ENCODE results near the gene WDR62.

Gene WDR62

DNA sequence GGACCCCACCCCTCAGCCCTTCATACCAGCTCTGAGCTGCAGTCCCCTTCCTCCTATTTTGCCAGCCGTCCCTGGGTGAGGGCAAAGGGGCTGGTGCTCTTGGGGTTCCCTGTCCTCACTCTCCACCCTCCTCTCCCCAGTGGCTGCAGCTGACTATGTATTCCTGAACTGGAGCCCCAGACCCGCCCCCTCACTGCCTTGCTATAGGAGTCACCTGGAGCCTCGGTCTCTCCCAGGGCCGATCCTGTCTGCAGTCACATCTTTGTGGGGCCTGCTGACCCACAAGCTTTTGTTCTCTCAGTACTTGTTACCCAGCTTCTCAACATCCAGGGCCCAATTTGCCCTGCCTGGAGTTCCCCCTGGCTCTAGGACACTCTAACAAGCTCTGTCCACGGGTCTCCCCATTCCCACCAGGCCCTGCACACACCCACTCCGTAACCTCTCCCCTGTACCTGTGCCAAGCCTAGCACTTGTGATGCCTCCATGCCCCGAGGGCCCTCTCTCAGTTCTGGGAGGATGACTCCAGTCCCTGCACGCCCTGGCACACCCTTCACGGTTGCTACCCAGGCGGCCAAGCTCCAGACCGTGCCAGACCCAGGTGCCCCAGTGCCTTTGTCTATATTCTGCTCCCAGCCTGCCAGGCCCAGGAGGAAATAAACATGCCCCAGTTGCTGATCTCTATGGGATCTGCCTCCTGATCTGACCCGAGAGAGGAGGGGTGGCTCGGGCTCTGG lies 95.1 kb downstream of the WDR62 start:
- TF ChIP-seq Cebpa-rat (IDR thresholded peaks at IDR 0.05), result no peak
- no peak overlapping the region for H3K27ac ChIP-seq
- H4K20me1 ChIP-seq, result peaks cover 13% of the 10 kb centered on the region; the same call in 1 of the 2 replicates
- H3K36me3 ChIP-seq, result peaks cover 88% of the 10 kb centered on the region
- H3K27me3 ChIP-seq, result no peaks in the 10 kb centered on the region
- no peaks in the 10 kb centered on the region for H3K9me3 ChIP-seq
- no peak overlapping the region for H3K9ac ChIP-seq
- H3K4me3 ChIP-seq, result no peak overlapping the region
- H3K4me2 ChIP-seq, result no peak overlapping the region
- no peaks in the 10 kb centered on the region for H3K4me1 ChIP-seq

DNA sequence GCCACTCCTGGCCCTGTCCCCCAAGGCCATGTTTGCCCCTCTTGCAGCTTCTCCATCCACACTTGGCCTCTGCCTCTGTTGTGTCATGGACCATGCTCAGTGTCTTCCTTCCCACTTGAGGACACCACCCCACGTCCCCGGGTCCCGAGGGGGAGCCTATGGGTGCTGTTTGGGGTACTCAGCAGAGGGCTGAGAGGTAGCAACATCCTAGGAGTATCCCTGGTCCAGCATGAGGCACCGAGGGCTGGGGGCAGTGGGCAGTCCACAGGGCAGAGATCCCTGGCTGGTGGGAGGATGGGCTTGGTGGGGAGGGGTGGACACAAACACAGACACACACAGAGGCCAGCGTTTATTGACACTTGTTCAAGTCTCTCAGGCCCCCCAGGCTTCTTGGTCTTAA lies 95.9 kb downstream of the WDR62 start:
- no peaks in the 10 kb centered on the region for H3K4me1 ChIP-seq
- no peak overlapping the region for H3K9ac ChIP-seq
- H4K20me1 ChIP-seq, result peaks cover 13% of the 10 kb centered on the region; the same call in 1 of the 2 replicates
- H3K36me3 ChIP-seq, result peaks cover 80% of the 10 kb centered on the region
- no peaks in the 10 kb centered on the region for H3K27me3 ChIP-seq
- no peaks in the 10 kb centered on the region for H3K9me3 ChIP-seq
- H3K27ac ChIP-seq, result no peak overlapping the region
- H3K4me3 ChIP-seq, result no peak overlapping the region
- no peak for TF ChIP-seq Cebpa-rat (IDR thresholded peaks at IDR 0.05)
- no peak overlapping the region for H3K4me2 ChIP-seq

DNA sequence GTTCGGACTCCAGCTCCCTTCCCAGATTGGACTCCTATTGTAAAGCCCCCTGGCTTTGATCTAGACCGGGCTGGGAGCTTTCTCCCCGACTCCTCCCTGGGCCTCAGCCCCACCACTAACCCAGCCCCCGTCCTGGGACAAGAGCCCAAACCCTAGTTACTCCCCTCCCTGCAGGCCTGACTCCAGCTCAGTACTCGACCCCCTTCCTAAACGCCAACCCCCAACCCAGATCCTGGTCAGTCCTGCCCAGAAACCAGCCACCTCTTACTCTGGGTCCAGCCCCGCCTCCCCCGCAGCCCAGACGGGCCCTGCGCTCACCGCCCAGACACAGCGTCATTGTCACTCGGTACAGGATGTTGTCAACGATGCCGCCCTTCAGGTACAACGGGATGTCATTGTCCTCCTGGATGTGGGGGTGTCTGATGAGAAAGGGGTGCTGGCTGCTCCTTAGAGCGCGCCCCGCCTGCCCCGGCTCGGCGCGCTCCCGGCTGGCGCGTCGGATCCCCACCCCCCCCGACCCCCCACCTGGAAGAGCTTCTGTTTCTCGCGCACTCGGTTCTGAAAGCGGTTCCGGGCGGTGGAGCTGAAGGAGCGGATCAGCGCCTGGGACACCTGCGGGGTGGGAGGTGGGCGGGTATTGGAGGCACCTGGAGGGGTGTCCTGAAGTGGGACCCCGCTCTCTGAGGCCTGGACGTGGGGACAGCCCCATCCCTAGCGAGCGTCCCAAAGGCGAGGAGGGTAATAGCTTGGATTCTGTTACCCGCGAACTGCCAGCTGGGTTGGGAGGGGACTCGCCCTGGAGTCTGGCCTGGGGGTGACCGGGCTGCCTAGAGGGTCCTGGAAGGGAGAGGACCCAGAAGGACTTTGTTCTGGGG lies 96.7 kb downstream of the WDR62 start:
- Histone ChIP-seq H3K27me3 (no peaks in the 10 kb centered on the region), H3K9ac (no peak overlapping the region), H3K36me3 (peaks cover 72% of the 10 kb centered on the region), H3K4me2 (no peak overlapping the region), H3K4me1 (no peaks in the 10 kb centered on the region), H3K9me3 (no peaks in the 10 kb centered on the region), H3K27ac (no peak overlapping the region), H3K4me3 (no peak overlapping the region), H4K20me1 (peaks cover 13% of the 10 kb centered on the region; the same call in 1 of the 2 replicates)
- no peak for TF ChIP-seq Cebpa-rat (IDR thresholded peaks at IDR 0.05)

DNA sequence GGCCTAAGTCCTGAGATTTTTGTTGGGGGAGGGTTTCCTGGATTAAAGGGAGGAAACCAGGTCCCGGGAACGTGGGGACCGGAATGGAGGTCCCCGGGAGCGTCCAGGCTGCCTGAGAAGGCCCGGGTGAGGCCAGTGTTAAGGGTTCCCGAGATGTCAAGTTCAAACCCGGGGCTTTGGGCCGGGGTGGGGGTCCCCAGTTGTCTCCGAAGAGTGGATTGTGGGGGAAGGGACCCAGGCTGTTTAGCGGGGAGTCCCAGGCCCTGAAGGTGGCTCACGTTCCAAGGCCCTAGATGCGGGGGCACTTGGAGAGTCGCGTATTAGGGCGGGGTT lies 97.3 kb downstream of the WDR62 start:
- Histone ChIP-seq H3K4me3 (no peak overlapping the region), H3K4me1 (no peaks in the 10 kb centered on the region), H3K36me3 (peaks cover 66% of the 10 kb centered on the region), H3K9ac (no peak overlapping the region), H3K27me3 (no peaks in the 10 kb centered on the region), H4K20me1 (peaks cover 13% of the 10 kb centered on the region; the same call in 1 of the 2 replicates), H3K4me2 (no peak overlapping the region), H3K9me3 (no peaks in the 10 kb centered on the region), H3K27ac (no peak overlapping the region)
- TF ChIP-seq Cebpa-rat (IDR thresholded peaks at IDR 0.05), result no peak

DNA sequence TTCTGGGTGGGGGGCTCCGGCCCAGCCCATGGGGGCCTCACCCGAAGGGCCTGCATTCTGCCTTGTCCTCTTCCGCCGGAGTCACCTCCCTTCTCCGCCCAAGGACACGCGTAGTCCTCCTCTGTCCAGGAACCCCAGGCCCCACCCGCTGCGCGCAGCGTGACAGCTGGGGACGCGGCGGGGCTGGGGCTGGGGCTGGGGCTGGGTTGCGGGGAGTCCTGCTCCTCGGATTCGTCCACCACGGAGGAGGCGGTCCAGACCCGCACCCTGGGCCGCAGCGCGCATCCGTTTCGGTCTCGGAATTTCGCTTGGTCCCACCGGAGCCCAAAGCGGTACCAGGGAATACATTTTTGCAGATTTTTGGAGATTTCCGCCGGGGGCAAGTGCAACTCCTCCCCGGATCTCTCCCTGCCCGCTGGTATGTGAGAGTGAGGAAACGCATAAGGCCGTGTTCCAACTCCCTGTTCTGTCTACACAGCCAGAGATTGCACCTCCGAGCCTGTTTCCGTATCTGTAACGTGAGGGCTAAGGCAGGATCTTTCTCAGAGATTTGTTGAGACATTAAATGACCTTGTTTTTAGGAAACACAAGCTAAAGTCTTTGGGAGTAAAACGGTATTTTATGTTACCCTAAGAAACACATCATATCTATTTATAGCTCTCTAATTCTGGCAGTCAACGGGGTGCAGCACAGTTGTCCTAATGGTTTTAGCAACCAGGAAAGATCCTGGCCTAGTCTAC lies 97.8 kb downstream of the WDR62 start, which contains the start of gene COX7A1:
TSS of gene COX7A1 (minus strand) at position 96 of the 740 bp plus-strand sequence. CDS start at position 56, 40 bp downstream.
- no peak within 1 kb of the TSS for H3K4me3 ChIP-seq
- no peak within 1 kb of the TSS for H3K4me2 ChIP-seq

DNA sequence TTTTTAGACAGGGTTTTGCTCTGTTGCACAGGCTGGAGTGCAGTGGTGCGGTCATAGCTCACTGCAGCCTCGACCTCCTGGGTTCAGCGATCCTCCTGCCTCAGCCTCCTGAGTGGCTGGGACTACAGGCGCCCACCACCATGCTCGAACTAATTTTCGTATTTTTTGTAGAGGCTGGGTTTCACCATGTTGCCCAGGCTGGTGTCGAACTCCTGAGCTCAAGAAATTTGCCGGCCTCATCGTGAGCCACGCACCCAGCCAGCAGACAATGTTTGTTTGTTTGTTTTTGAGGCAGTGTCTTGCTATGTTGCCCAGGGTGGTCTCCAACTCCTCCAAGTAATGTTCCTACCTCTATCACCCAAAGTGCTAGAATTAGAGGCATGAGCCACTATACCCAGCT lies 98.4 kb downstream of the WDR62 start:
- no peak overlapping the region for H3K4me2 ChIP-seq
- peaks cover 13% of the 10 kb centered on the region; the same call in 1 of the 2 replicates for H4K20me1 ChIP-seq
- H3K27me3 ChIP-seq, result no peaks in the 10 kb centered on the region
- no peaks in the 10 kb centered on the region for H3K4me1 ChIP-seq
- TF ChIP-seq Cebpa-rat (IDR thresholded peaks at IDR 0.05), result no peak
- H3K27ac ChIP-seq, result no peak overlapping the region
- peaks cover 55% of the 10 kb centered on the region for H3K36me3 ChIP-seq
- no peaks in the 10 kb centered on the region for H3K9me3 ChIP-seq
- H3K9ac ChIP-seq, result no peak overlapping the region
- H3K4me3 ChIP-seq, result no peak overlapping the region

More for the DNA sequence above, 97.8 kb downstream of the WDR62 start, which contains the start of gene COX7A1:
- no peak for TF ChIP-seq Cebpa-rat (IDR thresholded peaks at IDR 0.05)
- no peak within 1 kb of the TSS for H3K27ac ChIP-seq
- peaks cover 61% of the 10 kb centered on the region for H3K36me3 ChIP-seq
- no peaks in the 10 kb centered on the region for H3K9me3 ChIP-seq
- no peak within 1 kb of the TSS for H3K9ac ChIP-seq
- no peaks in the 10 kb centered on the region for H3K27me3 ChIP-seq
- H3K4me1 ChIP-seq, result no peaks in the 10 kb centered on the region
- peaks cover 13% of the 10 kb centered on the region; the same call in 1 of the 2 replicates for H4K20me1 ChIP-seq
